ENCODE data around the gene NETO2.
"Not testable (repeated sequence)": the region's sequence is repeated elsewhere in the genome, so short reads cannot be mapped to it uniquely, and the experiment has no call there.

NETO2 gene

GRCh38 chr16:47143677-47144558 is at the start of gene NETO2:
NETO2 (minus strand) TSS chr16:47143945; CDS start chr16:47143612, 333 bp downstream.
- DNase-seq: no peak

DNA sequence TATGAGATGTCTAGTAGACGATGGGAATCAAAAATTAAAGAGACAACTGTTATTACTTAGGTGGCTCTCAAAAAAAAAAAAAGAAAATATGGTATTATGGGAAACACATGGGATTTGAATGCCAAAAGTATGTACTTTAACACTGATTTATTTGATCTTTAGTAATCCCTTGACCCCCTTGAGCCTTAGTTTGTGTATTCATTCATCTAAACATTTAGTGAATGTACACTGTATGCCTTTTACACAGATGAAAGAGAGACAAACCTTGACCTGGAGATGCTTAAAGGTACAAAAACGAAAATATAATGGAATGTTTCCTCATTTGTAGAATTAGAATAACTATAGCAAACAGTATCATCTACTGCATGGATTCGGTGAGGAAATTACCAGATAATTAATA is 38.6 kb upstream of the NETO2 start:
- no peak for DNase-seq

DNA sequence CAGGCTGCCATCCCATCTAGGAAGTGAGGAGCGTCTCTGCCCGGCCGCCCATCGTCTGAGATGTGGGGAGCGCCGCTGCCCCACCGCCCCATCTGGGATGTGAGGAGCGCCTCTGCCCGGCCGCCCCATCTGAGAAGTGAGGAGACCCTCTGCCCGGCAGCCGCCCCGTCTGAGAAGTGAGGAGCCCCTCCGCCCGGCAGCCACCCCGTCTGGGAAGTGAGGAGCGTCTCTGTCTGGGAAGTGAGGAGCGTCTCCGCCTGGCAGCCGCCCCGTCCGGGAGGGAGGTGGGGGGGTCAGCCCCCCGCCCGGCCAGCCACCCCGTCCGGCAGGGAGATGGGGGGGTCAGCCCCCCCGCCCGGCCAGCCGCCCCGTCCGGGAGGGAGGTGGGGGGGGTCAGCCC is 37.3 kb upstream of the NETO2 start:
- DNase-seq: not testable (repeated sequence)

- no peak for DNase-seq
Observed at GRCh38 chr16:47180073-47180472, 36.3 kb upstream of the NETO2 start.

DNA sequence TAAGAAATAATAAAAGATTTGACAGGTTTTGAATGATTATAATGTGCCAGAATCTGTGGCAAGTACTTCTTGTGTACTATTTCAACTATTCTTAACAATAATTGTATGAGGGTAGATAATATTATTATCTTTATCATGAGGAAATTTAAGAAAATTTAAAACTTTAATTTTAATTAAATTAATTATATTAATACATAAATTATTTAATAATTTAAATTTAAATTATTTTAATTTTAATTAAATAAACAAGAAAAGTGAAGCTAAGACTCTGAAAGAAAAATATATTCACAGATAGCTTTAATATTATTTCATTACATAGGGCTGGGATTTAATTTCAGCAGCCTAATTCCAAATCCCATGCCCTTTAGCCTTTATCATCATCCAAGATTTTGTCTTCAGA is 31.4 kb upstream of the NETO2 start:
- no peak for DNase-seq

- no peak for DNase-seq
Observed at GRCh38 chr16:47162670-47163420, 19.1 kb upstream of the NETO2 start.

DNA sequence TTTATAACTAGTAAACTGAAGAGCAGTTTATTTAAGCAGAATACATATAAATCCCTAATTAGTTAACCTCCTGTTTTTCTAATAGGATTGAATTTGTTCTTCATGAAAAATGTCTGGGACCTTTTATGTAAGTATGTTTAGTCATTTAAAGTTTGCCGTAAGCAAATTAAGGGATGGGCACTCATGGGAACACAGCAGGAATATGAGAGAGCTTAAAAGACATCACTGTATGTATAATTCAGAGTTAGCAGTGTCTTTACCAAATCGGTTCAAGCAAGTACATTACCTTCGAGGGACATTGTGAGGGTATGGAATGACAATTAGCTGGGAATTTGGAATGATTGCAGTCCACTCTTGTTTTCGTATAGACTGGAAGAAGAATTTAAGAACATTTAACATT is 17.7 kb upstream of the NETO2 start:
- no peak for DNase-seq

DNA sequence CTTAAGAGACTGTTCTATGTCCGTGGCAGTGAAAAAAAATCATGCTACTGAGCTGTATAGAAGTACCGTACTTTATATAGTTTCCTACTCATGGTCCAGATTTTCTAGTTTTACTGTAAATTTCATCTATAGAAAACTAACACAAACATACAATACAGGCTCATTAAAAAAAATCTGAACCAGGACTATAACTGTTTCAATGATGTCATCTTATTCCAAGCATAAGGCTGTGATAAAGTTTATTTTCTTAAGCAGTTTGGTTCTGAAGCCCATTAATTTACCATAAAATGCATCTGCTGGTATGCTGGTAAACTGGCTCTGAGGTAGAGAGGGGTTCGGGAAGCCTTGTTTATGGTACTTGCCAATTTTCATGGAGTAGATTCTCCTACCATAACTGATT is 16.7 kb upstream of the NETO2 start:
- no peak for DNase-seq

DNA sequence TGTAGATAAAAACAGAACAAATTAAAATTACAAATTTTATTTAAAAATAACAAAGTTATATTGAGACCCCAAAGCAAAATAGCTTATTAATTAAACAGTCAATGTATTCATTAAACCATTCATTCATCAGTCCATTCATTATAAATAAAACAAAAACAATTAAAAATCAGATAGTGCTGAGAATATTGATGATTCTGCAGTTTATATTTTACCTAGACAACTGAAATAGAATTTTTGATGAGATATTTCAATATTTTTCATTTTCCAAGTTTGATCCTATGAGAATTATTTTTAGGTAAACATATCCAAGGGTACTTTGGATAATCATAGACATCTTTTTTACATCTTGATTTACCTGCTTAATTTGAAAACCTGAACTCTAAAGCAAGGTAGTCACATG is 15.2 kb upstream of the NETO2 start:
- DNase-seq: no peak

DNA sequence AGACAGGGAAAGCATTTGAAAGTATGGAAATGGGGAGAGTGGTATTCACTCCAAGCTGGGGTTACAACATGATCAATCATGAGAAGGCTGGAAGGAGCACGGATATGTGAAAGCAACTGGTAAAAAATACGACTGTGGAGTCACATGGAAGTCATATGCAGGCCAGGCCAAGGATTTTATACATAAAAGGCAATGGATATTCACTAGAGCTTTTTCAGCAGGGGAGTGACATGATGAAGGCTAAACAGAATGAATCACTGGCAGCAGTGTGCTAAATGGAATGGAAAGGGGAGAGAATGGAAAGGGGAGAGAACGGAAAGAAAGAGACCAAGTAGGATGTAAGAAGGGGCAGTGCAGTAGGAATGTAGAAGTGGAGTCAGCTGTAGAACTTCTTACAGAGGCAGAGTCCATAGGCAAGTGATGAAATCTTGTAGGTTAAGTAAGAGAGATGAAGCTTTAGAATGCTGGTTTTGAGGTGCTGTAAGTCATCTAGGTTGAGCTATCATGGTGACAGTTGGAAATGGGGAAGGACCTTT is 13.0 kb upstream of the NETO2 start:
- DNase-seq: no peak

- DNase-seq: not testable (repeated sequence)
Observed at GRCh38 chr16:47152501-47152900, 8.8 kb upstream of the NETO2 start.

DNA sequence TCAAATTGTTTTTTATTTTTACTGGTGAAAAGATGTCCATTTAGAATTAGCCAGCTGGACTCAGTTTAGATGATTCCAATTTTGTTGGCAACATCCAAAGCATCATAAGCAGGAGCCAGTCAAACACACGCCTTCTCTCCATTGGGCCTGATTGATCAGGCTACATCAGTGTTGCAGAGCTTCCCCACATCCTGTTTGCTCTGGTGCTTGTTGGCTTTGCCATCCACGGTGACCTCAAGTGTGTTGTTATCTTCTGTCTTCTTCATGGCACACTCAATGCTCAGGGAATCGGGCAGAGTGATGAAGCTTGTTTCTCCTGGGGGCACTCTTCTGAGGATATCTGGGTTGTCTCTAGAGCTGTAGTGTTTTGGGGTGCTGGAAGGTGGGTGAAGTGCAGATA is 6.3 kb upstream of the NETO2 start:
- no peak for DNase-seq

GRCh38 chr16:47144559-47144877 is 773 bp upstream of the NETO2 start:
- DNase-seq: no peak

GRCh38 chr16:47142821-47143676 is 696 bp downstream of the NETO2 start:
- peak; percentile 21 for DNase-seq

GRCh38 chr16:47142486-47142820 is 1.3 kb downstream of the NETO2 start:
- no peak for DNase-seq

GRCh38 chr16:47141773-47142485 is 1.8 kb downstream of the NETO2 start:
- DNase-seq: peak; percentile 81

- no peak for DNase-seq
Observed at GRCh38 chr16:47140686-47141085, 3.1 kb downstream of the NETO2 start.

- no peak for DNase-seq
Observed at GRCh38 chr16:47139561-47140185, 4.1 kb downstream of the NETO2 start.

- not testable (repeated sequence) for DNase-seq
Observed at GRCh38 chr16:47137925-47138324, 5.8 kb downstream of the NETO2 start.

GRCh38 chr16:47136099-47136842 is 7.5 kb downstream of the NETO2 start:
- DNase-seq: no peak

DNA sequence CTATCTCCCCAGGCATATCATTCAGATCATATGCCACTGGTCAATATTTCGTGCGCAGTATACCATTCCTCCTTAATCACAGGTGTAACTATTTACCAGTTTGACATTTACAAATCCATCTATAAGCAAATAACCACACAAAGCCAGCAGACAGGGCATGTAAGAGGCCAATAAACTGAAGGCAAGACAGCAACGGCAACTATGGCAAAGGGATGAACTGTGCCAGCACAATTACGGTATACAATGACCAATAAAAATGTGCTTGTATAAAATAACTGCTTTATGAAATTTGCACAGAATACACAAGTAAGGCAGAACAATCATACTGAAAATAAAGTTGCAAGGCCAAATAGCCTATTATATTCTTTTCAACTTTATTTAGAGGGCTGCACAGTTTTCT is 9.2 kb downstream of the NETO2 start:
- DNase-seq: no peak
